ENCODE results near the gene SLC37A1.

DNA sequence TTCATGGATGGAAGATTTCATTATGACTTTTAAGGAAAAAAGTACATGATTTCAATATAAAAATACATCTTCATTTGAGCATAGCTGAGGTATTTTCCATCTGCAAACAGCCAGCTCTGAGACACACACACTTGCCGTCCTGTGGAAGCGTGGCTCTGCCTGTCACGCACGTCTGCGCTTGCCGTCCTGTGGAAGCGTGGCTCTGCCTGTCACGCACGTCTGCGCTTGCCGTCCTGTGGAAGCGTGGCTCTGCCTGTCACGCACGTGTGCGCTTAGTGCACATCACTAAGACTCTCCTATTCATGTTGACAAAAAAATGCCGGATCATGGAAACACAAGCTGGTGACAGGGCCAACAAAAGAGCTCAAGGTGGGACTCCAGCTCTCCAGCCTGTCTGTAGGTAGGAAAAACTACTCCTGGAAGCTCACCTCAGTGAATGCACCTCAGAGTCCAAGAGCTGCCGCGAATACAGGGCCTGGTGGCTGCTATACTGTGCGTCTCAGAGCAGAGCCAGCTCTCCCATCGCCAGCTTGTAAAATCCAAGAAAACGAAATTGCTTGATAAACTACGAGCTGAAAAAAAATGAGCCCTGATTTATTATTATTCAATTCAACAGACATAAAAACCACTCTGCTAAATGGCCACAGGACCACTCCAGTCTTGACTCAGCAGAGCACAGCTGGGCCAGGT is 69.3 kb downstream of the SLC37A1 start:
- no peak for TF ChIP-seq EP300 (IDR thresholded peaks at IDR 0.05)
- TF ChIP-seq, protein P1, sequence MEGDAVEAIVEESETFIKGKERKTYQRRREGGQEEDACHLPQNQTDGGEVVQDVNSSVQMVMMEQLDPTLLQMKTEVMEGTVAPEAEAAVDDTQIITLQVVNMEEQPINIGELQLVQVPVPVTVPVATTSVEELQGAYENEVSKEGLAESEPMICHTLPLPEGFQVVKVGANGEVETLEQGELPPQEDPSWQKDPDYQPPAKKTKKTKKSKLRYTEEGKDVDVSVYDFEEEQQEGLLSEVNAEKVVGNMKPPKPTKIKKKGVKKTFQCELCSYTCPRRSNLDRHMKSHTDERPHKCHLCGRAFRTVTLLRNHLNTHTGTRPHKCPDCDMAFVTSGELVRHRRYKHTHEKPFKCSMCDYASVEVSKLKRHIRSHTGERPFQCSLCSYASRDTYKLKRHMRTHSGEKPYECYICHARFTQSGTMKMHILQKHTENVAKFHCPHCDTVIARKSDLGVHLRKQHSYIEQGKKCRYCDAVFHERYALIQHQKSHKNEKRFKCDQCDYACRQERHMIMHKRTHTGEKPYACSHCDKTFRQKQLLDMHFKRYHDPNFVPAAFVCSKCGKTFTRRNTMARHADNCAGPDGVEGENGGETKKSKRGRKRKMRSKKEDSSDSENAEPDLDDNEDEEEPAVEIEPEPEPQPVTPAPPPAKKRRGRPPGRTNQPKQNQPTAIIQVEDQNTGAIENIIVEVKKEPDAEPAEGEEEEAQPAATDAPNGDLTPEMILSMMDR (IDR thresholded peaks at IDR 0.05), result no peak
